ENCODE results near the gene KIF27. TPM values are rescaled to one million over a fixed set of nuclear protein-coding genes. Genes with fewer than 3 reads are reported as not detected.
"Not testable (repeated sequence)": the region's sequence is repeated elsewhere in the genome, so short reads cannot be mapped to it uniquely, and the experiment has no call there.

The KIF27 gene
- total RNA-seq, 1 experiment from 2014 or later = 2.2 TPM

DNA sequence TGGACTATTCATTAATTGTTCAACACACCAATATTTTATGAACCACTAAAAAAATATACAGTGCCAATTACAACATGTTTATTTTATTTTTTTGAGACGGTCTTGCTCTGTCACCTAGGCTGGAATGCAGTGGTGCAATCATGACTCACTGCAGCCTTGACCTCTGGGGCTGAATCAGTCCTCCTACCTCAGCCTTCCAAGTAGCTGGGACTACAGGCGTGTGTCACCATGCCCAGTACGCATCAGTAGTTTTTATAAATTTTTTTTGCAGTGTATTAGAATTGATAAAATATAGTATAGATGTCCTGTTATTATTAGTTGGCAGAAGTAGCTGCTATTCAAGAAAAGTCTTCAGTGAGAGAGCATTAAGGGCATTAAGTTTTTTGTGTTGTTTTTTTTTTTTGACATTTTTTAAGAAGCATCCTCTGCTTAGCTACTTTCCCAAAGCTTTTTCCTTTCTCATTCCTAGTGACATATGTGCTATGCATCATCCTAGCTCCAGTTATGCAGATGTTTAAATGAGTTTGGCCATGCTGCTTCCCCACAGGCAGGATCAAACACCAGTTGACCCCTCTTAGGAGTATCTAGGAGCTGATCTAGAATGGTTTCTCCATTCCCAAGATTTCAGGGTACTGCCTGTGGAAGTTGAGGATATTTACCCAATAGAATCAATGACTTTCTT, 35.5 kb downstream of the KIF27 start:
- CTCF ChIA-PET; H3F3A ChIP-seq (ENCODE audit: low read length, unreplicated experiment); H3K36me3 ChIP-seq (ENCODE audit: low read depth, low read length); intact Hi-C loops (cut with micrococcal nuclease); H3K9ac ChIP-seq (ENCODE audit: low read length); H3K9me2 ChIP-seq (replicated peaks; ENCODE audit: low read length); H3K27me3 ChIP-seq (ENCODE audit: low read length); H3K4me1 ChIP-seq (ENCODE audit: insufficient read depth, low read length); POLR2A ChIA-PET (ENCODE audit: unreplicated experiment); H3K4me3 ChIP-seq (ENCODE audit: low read length); BruUV-seq (replicated peaks); H3K9me3 ChIP-seq (ENCODE audit: low read length); H4K20me1 ChIP-seq (ENCODE audit: low read length); H2AFZ ChIP-seq (ENCODE audit: low read length); H3K79me2 ChIP-seq (ENCODE audit: low read length): not testable (repeated sequence)
- DNase-seq (peak; percentile 82), ATAC-seq (peak; percentile 100)
- Histone ChIP-seq H3K27ac (ENCODE audit: low read length) (peak overlapping the region; percentile 38), H3K4me2 (ENCODE audit: low read length) (0 out of 2 replicates have a peak overlapping the region, but pooled peaks have one; percentile 16)

DNA sequence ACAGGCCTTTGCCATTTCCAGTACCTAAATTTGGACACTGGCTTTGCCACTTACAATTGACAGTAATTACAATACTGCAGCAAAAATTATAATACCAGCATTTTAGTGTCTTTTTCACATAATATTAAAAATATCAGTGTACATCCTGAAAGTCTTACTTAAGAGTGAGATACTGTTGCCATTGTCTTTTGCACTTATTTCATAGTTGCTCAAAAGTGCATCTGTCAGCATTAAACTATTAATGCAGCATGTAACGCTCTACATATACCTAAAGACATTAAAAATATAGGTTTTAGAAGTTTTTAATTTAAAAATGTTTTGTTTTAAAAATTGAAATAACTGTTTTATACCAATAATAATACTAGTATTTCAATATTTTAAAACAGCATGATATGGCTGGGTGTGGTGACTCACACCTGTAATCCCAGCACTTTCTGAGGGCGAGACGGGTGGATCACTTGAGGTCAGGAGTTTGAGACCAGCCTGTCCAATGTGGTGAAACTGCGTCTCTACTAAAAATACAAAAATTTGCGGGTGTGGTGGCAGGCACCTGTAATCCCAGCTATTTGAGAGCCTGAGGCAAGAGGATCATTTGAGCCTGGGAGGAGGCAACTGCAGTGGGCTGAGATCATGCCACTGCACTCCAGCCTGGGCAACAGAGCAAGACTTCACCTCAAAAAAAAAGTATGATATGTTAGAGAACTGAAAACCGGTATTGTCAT, 39.4 kb downstream of the KIF27 start:
- intact Hi-C loops (cut with micrococcal nuclease); H4K20me1 ChIP-seq (ENCODE audit: low read length); CTCF ChIA-PET; H3K9ac ChIP-seq (ENCODE audit: low read length); H3K27me3 ChIP-seq (ENCODE audit: low read length); H2AFZ ChIP-seq (ENCODE audit: low read length); H3K4me1 ChIP-seq (ENCODE audit: insufficient read depth, low read length); H3F3A ChIP-seq (ENCODE audit: low read length, unreplicated experiment); H3K36me3 ChIP-seq (ENCODE audit: low read depth, low read length); H3K79me2 ChIP-seq (ENCODE audit: low read length); POLR2A ChIA-PET (ENCODE audit: unreplicated experiment); H3K27ac ChIP-seq (ENCODE audit: low read length); BruUV-seq (replicated peaks); H3K4me2 ChIP-seq (ENCODE audit: low read length); ATAC-seq; H3K9me2 ChIP-seq (replicated peaks; ENCODE audit: low read length); H3K9me3 ChIP-seq (ENCODE audit: low read length); H3K4me3 ChIP-seq (ENCODE audit: low read length): not testable (repeated sequence)
- peak; percentile 13 for DNase-seq

DNA sequence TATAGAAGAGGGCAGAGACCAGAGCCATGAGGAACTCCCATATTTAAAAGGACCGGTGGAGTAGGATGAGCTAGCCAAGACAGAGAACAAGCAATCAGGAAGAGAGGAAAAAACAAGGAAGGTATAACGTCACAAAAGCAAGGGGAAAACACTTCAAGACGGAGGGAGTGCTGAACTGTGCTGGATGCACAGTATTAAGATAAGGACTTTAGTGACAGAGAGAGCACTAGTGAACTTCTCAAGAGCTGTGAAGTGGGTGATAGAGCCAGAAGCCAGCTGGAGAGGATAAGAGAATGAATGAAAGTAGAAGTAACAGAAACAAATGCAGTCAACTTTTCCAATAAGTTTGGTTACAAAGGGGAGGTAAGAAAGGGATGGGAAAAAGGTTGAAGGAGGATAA, 45.7 kb downstream of the KIF27 start:
- BruUV-seq (replicated peaks) = not testable (repeated sequence)

DNA sequence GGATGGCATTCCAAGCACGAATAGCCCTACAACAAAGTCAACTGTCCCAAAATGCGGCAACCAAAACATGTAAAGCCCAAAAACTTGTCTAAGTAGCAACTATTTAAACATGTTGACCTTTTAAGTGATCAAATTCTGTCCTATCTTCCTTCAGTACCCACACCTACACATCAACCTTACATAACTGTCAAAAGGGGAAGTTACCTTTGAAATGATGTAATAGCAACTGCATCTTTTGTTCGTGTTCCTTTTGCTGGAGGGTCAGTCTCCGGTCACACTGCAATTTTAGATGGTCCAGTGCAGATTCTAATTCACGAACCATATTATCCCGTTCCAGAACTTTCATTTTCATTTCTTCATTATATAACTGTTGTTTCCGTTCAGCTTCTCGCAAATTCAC, 71.3 kb downstream of the KIF27 start:
- H2AFZ ChIP-seq (ENCODE audit: low read length); H3K9me3 ChIP-seq (ENCODE audit: low read length); H3K79me2 ChIP-seq (ENCODE audit: low read length); ATAC-seq; POLR2A ChIA-PET (ENCODE audit: unreplicated experiment); H4K20me1 ChIP-seq (ENCODE audit: low read length); H3F3A ChIP-seq (ENCODE audit: low read length, unreplicated experiment); H3K4me3 ChIP-seq (ENCODE audit: low read length); H3K27me3 ChIP-seq (ENCODE audit: low read length); CTCF ChIA-PET; BruUV-seq (replicated peaks); H3K4me1 ChIP-seq (ENCODE audit: insufficient read depth, low read length); DNase-seq; H3K9ac ChIP-seq (ENCODE audit: low read length); H3K27ac ChIP-seq (ENCODE audit: low read length); H3K36me3 ChIP-seq (ENCODE audit: low read depth, low read length); intact Hi-C loops (cut with micrococcal nuclease); H3K4me2 ChIP-seq (ENCODE audit: low read length); H3K9me2 ChIP-seq (replicated peaks; ENCODE audit: low read length): not testable (repeated sequence)

More for the DNA sequence above, 45.7 kb downstream of the KIF27 start:
- H3K9me3 ChIP-seq (ENCODE audit: low read length); H3F3A ChIP-seq (ENCODE audit: low read length, unreplicated experiment); CTCF ChIA-PET; H3K4me2 ChIP-seq (ENCODE audit: low read length); H3K36me3 ChIP-seq (ENCODE audit: low read depth, low read length); intact Hi-C loops (cut with micrococcal nuclease); H3K9me2 ChIP-seq (replicated peaks; ENCODE audit: low read length); H3K4me3 ChIP-seq (ENCODE audit: low read length); H3K4me1 ChIP-seq (ENCODE audit: insufficient read depth, low read length); H3K27me3 ChIP-seq (ENCODE audit: low read length); ATAC-seq; H2AFZ ChIP-seq (ENCODE audit: low read length); H3K79me2 ChIP-seq (ENCODE audit: low read length); H3K9ac ChIP-seq (ENCODE audit: low read length); POLR2A ChIA-PET (ENCODE audit: unreplicated experiment); H4K20me1 ChIP-seq (ENCODE audit: low read length); H3K27ac ChIP-seq (ENCODE audit: low read length); DNase-seq: not testable (repeated sequence)
